Measurements from ENCODE around the gene GAPDHS. TPM values are rescaled to one million over a fixed set of nuclear protein-coding genes. Genes with fewer than 3 reads are reported as not detected.

The GAPDHS gene
- total and polyA plus RNA-seq, 11 donors, result not detected

DNA sequence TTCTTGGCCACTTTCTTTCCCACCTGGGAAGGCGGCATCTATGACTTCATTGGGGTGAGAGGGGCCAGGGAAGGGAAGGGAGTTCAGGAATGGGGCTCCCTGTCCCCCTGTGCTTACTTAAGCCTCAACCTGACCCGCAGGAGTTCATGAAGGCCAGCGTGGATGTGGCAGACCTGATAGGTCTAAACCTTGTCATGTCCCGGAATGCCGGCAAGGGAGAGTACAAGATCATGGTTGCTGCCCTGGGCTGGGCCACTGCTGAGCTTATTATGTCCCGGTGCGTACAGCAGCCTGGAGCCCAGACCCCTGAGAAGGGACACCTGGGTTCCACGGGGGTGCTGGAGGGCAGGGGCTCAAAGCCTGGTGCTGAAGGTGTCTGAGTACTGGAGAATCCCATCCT lies 13.3 kb downstream of the GAPDHS start:
- 86 to 88% (median 88%) methylated on average over 8 of the region's 8 CpGs for WGBS, 4 donors
- intact Hi-C loops (cut with DNase I), result loop anchor here in 7 of 10 donors (5.0 to 10.0 kb wide), 4 partner anchors 66 to 171 kb away; partner anchors contain the start of genes KMT2B (in 4 of the 7) and HAUS5 (in 3 of the 7)
- no peaks in the 10 kb centered on the region for H3K27me3 ChIP-seq
- ATAC-seq (no peak), DNase-seq (no peak)
- TF ChIP-seq POLR2A (IDR thresholded peaks at IDR 0.05), result no peak
- TF ChIP-seq, protein P1, sequence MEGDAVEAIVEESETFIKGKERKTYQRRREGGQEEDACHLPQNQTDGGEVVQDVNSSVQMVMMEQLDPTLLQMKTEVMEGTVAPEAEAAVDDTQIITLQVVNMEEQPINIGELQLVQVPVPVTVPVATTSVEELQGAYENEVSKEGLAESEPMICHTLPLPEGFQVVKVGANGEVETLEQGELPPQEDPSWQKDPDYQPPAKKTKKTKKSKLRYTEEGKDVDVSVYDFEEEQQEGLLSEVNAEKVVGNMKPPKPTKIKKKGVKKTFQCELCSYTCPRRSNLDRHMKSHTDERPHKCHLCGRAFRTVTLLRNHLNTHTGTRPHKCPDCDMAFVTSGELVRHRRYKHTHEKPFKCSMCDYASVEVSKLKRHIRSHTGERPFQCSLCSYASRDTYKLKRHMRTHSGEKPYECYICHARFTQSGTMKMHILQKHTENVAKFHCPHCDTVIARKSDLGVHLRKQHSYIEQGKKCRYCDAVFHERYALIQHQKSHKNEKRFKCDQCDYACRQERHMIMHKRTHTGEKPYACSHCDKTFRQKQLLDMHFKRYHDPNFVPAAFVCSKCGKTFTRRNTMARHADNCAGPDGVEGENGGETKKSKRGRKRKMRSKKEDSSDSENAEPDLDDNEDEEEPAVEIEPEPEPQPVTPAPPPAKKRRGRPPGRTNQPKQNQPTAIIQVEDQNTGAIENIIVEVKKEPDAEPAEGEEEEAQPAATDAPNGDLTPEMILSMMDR (IDR thresholded peaks at IDR 0.05), result no peak
- H3K4me3 ChIP-seq, result peak overlapping the region in 10 of 12 donors; percentile 63 to 98 (median 88)
- H3K9me3 ChIP-seq, result no peaks in the 10 kb centered on the region
- H3K4me1 ChIP-seq, result peaks cover 4 to 30% (median 17%) of the 10 kb centered on the region in 12 donors
- H3K36me3 ChIP-seq, result peaks cover 0 to 12% (median 0%) of the 10 kb centered on the region in 9 donors
- H3K27ac ChIP-seq, result peak overlapping the region in 1 of 12 donors; percentile 87

- peaks cover 0 to 12% (median 0%) of the 10 kb centered on the region in 9 donors for H3K36me3 ChIP-seq
- peak in 3 of 5 donors; percentile 48 to 52 (median 50) for DNase-seq
- no peaks in the 10 kb centered on the region for H3K9me3 ChIP-seq
- TF ChIP-seq, protein P1 (IDR thresholded peaks at IDR 0.05), result peak; percentile 56 to 85 (median 72)
- no peak for TF ChIP-seq POLR2A (IDR thresholded peaks at IDR 0.05)
- no peak for ATAC-seq
- 20 to 24% (median 23%) methylated on average over 6 of the region's 6 CpGs for WGBS, 4 donors
- intact Hi-C loops (cut with DNase I), result loop anchor here in 9 of 10 donors (2.0 to 10.0 kb wide), 5 partner anchors 63 to 168 kb away; partner anchors contain the start of genes KMT2B (in 4 of the 9) and HAUS5 (in 3 of the 9)
- H3K27me3 ChIP-seq, result no peaks in the 10 kb centered on the region
- no peak overlapping the region for H3K27ac ChIP-seq
- H3K4me1 ChIP-seq, result peaks cover 4 to 26% (median 16%) of the 10 kb centered on the region in 12 donors
- no peak overlapping the region for H3K4me3 ChIP-seq
Observed at GRCh38 chr19:35549174-35549788, 16.0 kb downstream of the GAPDHS start.

DNA sequence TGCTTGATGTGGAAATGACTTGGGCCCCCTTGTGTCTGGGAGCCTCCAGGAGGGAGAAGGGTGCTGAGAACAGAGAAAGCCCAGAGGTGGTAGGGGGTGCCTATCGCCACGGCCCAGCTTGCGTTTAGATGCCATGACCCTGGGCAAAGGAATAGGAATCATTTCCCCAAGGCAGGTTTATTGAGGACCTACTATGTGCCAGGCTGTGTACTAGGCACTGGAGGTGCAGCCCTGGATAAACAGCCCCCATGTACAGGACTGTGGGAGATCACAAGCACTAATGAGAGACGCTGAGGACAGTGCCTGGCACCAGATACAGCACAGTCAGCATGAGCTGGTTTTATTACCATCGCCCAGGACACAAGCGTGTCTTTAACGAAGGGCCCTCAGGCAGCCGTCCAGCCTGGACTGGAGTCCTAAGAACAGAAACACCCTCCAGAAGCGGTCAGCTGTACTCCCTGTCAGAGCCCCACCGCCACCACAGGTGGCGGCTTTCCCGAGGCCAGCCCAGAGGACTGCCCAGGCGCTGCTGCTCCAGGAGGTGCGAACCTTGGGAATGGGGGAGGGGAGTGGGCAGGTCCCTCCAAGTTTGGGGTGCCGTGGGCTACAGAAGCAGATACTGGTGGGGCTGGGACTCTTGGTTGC lies 16.7 kb downstream of the GAPDHS start:
- peaks cover 0 to 12% (median 0%) of the 10 kb centered on the region in 9 donors for H3K36me3 ChIP-seq
- TF ChIP-seq POLR2A (IDR thresholded peaks at IDR 0.05), result no peak
- TF ChIP-seq, protein P1 (IDR thresholded peaks at IDR 0.05), result no peak
- ATAC-seq, result no peak
- no peaks in the 10 kb centered on the region for H3K27me3 ChIP-seq
- no peaks in the 10 kb centered on the region for H3K9me3 ChIP-seq
- WGBS, 4 donors, result 91 to 94% (median 93%) methylated on average over 15 of the region's 15 CpGs
- peaks cover 0 to 19% (median 11%) of the 10 kb centered on the region in 12 donors for H3K4me1 ChIP-seq
- peak in 1 of 5 donors; percentile 20 for DNase-seq
- H3K4me3 ChIP-seq, result no peak overlapping the region
- no peak overlapping the region for H3K27ac ChIP-seq
- intact Hi-C loops (cut with DNase I), result loop anchor here in 9 of 10 donors (2.0 to 10.0 kb wide), 5 partner anchors 62 to 167 kb away; partner anchors contain the start of genes KMT2B (in 4 of the 9) and HAUS5 (in 3 of the 9)
